Esophagus muscularis mucosa (tissue), 4 donors: ENCODE results near the gene TRIM24. TPM values are rescaled to one million over a fixed set of nuclear protein-coding genes. Genes with fewer than 3 reads are reported as not detected.

Experiments
- DNase-seq: peaks from one replicate; pipeline ENCODE4 v3.0.0-alpha.2; 2017; ENCODE audit errors: extremely low spot score
- H3K27ac ChIP-seq, 4 donors: fragments of 200-600 bp; sonication (generic); replicated peaks in 1 of 4; 1 replicate in 3 of 4; 2 replicates in 1 of 4; pipeline ENCODE4 v1.5.1; 2016 to 2019; ENCODE audit warnings: mild to moderate bottlenecking in 1 of 4
- H3K27me3 ChIP-seq, 4 donors: fragments of 200-600 bp; sonication (generic); one replicate each; pipeline versions ENCODE4 v1.5.1 to v1.6.0; 2016 to 2019
- H3K36me3 ChIP-seq, 4 donors: fragments of 200-600 bp; sonication (generic); one replicate each; pipeline ENCODE4 v1.5.1; 2016 to 2019
- H3K4me1 ChIP-seq, 4 donors: fragments of 200-600 bp; sonication (generic); one replicate each; pipeline ENCODE4 v1.5.1; 2016 to 2019
- H3K4me3 ChIP-seq, 4 donors: fragments of 200-600 bp; sonication (generic); 1 replicate in 2 of 4; 2 replicates in 2 of 4; pipeline ENCODE4 v1.5.1; 2016 to 2019; ENCODE audit warnings: mild to moderate bottlenecking in 4 of 4, moderate library complexity in 1 of 4
- H3K9me3 ChIP-seq, 4 donors: fragments of 200-600 bp; sonication (generic); 1 replicate in 3 of 4; 2 replicates in 1 of 4; pipeline ENCODE4 v1.5.1; 2016 to 2019
- EP300 ChIP-seq: sonication (generic); formaldehyde crosslinking; IDR thresholded peaks from one replicate; pipeline ENCODE4 v1.6.1; 2017; ENCODE audit warnings: antibody characterized with exemption
- POLR2A ChIP-seq: fragments of 450-650 bp; IDR thresholded peaks from one replicate; pipeline ENCODE4 v1.6.1; 2017; ENCODE audit warnings: antibody characterized with exemption, moderate library complexity, mild to moderate bottlenecking, low read depth
- POLR2AphosphoS5 ChIP-seq, 2 donors: sonication (generic); formaldehyde crosslinking; IDR thresholded peaks; one replicate each; pipeline ENCODE4 v1.6.1; 2017; ENCODE audit warnings: antibody characterized with exemption in 2 of 2
- WGBS: methylation state at CpG from one replicate; pipeline ENCODE4 v1.1.5; 2018; 5-methylcytosine and 5-hydroxymethylcytosine counted together
- intact Hi-C: fragments of 100-400 bp; cut with DNase I; formaldehyde crosslinking; loops from one replicate; pipeline ENCODE4 v1.15.1; 2023
- total RNA-seq, 4 donors: library from RNA; depleted of rRNA; stranded (reverse); fragments of >200 nt; gene quantifications; one replicate each; pipeline versions ENCODE4 v1.1.0 to v1.2.1, GENCODE V29; 2016
- TF ChIP-seq, protein P1 (sequence below), 3 experiments: fragments of 200-600 bp in 2 of 3; fragments of 450-650 bp in 1 of 3; sonication (generic) in 2 of 3; IDR thresholded peaks; one replicate each; pipeline ENCODE4 v1.5.1; 2017 to 2019; ENCODE audit warnings: antibody characterized with exemption in 3 of 3, mild to moderate bottlenecking in 2 of 3, moderate library complexity in 1 of 3

The TRIM24 gene
- total RNA-seq, 4 donors from 2014 or later: 8.7 to 15.6 (median 13.1) TPM

DNA sequence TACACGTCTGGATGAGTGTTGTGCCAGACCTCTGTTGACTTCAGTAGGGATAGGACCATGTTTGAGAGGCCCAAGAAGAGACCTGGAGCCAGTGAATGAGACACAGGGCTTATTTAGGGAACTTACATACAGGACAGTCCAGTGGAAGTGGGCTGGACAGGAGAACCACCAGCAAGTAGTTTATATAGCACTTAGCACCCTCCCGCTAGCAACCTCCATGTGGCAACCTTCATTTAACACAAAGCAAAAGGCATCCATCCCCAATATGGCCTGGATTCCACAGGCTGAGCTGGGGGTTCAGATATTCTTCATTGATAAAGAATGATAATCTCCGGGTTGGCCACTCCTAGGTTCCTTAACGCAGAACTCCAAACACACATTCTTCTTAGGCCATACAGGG lies 93.7 kb downstream of the TRIM24 start:
- intact Hi-C loops: no loop called here
- Histone ChIP-seq H3K4me1 (no peaks in the 10 kb centered on the region), H3K36me3 (peaks cover 45 to 80% (median 72%) of the 10 kb centered on the region in 4 donors), H3K4me3 (no peak overlapping the region), H3K27ac (no peak overlapping the region), H3K27me3 (no peaks in the 10 kb centered on the region), H3K9me3 (peaks cover 5 to 34% (median 22%) of the 10 kb centered on the region in 4 donors)
- DNase-seq: no peak
- no peak for TF ChIP-seq EP300
- TF ChIP-seq, protein P1, sequence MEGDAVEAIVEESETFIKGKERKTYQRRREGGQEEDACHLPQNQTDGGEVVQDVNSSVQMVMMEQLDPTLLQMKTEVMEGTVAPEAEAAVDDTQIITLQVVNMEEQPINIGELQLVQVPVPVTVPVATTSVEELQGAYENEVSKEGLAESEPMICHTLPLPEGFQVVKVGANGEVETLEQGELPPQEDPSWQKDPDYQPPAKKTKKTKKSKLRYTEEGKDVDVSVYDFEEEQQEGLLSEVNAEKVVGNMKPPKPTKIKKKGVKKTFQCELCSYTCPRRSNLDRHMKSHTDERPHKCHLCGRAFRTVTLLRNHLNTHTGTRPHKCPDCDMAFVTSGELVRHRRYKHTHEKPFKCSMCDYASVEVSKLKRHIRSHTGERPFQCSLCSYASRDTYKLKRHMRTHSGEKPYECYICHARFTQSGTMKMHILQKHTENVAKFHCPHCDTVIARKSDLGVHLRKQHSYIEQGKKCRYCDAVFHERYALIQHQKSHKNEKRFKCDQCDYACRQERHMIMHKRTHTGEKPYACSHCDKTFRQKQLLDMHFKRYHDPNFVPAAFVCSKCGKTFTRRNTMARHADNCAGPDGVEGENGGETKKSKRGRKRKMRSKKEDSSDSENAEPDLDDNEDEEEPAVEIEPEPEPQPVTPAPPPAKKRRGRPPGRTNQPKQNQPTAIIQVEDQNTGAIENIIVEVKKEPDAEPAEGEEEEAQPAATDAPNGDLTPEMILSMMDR (IDR thresholded peaks at IDR 0.05): no peak
- no peak for TF ChIP-seq POLR2A
- TF ChIP-seq POLR2AphosphoS5 (IDR thresholded peaks at IDR 0.05): no peak
- 92% methylated on average over 3 of the region's 4 CpGs for WGBS

DNA sequence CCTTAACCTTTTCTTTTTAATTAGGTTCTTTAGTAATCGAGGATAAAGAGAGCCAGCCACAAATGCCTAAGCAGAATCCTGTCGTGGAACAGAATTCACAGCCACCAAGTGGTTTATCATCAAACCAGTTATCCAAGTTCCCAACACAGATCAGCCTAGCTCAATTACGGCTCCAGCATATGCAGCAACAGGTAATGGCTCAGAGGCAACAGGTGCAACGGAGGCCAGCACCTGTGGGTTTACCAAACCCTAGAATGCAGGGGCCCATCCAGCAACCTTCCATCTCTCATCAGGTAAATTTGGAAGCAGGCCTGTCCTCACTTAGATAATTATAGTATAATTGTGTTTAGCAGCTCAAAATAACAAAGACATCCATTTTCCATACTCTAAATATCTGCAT lies 94.6 kb downstream of the TRIM24 start:
- intact Hi-C loops: no loop called here
- no peak for DNase-seq
- WGBS: 92% methylated on average over 4 of the region's 4 CpGs
- Histone ChIP-seq H3K27ac (no peak overlapping the region), H3K4me3 (no peak overlapping the region), H3K27me3 (no peaks in the 10 kb centered on the region), H3K9me3 (peaks cover 5 to 35% (median 22%) of the 10 kb centered on the region in 4 donors), H3K36me3 (peaks cover 54 to 89% (median 79%) of the 10 kb centered on the region in 4 donors), H3K4me1 (no peaks in the 10 kb centered on the region)
- TF ChIP-seq POLR2AphosphoS5 (IDR thresholded peaks at IDR 0.05): no peak
- no peak for TF ChIP-seq EP300
- no peak for TF ChIP-seq POLR2A
- TF ChIP-seq, protein P1 (IDR thresholded peaks at IDR 0.05): no peak

DNA sequence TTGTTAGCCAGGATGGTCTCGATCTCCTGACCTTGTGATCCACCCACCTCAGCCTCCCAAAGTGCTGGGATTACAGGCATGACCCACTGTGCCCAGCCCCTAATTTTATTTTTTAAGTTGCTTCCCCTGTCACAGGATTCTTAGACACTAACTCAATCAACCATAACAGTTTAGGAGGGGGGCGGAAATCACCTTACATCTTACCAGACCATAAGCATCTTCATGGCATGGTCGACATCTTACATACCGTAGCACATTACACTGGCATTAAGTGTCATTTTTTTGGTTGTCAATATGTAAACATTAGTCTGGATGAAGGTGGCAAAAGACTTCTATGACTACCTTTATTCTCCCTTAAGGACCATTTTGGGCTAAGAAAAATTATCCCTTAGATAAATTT lies 95.6 kb downstream of the TRIM24 start:
- no peak for DNase-seq
- Histone ChIP-seq H3K9me3 (peaks cover 5 to 35% (median 22%) of the 10 kb centered on the region in 4 donors), H3K4me3 (no peak overlapping the region), H3K4me1 (no peaks in the 10 kb centered on the region), H3K27ac (no peak overlapping the region), H3K27me3 (no peaks in the 10 kb centered on the region), H3K36me3 (peaks cover 63 to 99% (median 84%) of the 10 kb centered on the region in 4 donors)
- 97% methylated on average over 4 of the region's 4 CpGs for WGBS
- TF ChIP-seq EP300 (no peak), POLR2A (no peak), POLR2AphosphoS5 (IDR thresholded peaks at IDR 0.05) (no peak)
- TF ChIP-seq, protein P1 (IDR thresholded peaks at IDR 0.05): no peak
- intact Hi-C loops: no loop called here

DNA sequence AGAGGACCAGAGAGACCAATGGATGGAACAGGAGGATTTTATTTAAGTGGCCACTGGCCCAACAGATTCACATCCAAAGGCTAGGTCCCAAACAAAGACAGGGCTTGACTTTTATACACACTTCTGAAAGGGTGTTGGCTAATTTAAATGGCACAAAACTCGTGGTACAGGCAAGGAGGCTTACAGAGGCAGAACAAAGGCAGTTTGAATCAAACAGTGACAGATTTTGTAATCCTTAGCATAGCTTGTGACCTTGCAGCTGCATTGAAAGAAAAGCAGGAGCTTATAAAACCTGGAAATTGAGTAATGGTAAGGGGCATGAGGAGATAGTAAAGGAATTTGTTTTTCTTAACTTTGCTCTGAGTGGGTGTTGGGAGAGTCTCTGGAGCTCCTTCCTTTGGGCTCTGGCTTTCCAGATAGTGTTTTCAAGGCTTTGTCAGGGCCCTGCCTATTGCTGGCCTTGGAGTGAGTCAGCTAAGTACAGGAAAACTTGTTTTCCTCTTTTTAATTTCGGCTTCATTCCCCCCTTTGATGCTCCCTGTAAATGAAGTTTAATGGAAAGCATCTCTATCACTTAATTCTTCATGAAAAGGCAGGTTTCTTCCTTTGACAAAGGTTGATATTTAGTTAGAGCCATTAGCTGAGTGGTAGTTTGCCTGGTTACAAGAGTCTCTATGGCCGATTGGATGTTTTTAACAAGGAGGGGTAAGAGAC lies 96.9 kb downstream of the TRIM24 start:
- H3K9me3 ChIP-seq: peaks cover 5 to 35% (median 22%) of the 10 kb centered on the region in 4 donors
- H3K4me3 ChIP-seq: no peak overlapping the region
- intact Hi-C loops: no loop called here
- no peak overlapping the region for H3K27ac ChIP-seq
- peaks cover 58 to 100% (median 83%) of the 10 kb centered on the region in 4 donors for H3K36me3 ChIP-seq
- no peaks in the 10 kb centered on the region for H3K27me3 ChIP-seq
- no peaks in the 10 kb centered on the region for H3K4me1 ChIP-seq
- no peak for TF ChIP-seq POLR2AphosphoS5 (IDR thresholded peaks at IDR 0.05)
- no peak for TF ChIP-seq POLR2A
- TF ChIP-seq, protein P1 (IDR thresholded peaks at IDR 0.05): no peak
- TF ChIP-seq EP300: no peak
- DNase-seq: no peak
- WGBS: 98% methylated on average over 3 of the region's 3 CpGs
